T47D (cell line): ENCODE measurements around the gene ZBTB7C.

ENCODE experiments used
- DNase-seq, 2 experiments: peaks; one replicate each; pipeline versions ENCODE4 v3.0.0 to v3.0.0-alpha.2; 2011 to 2012; ENCODE audit warnings: low read depth in 1 of 2, low spot score in 1 of 2
- JUND ChIP-seq: IDR thresholded peaks from 2 replicates; pipeline ENCODE4 v1.6.1; 2012; ENCODE audit warnings: low read depth
- in situ Hi-C: cut with HindIII; loops from 2 replicates; pipeline ENCODE4 v1.10.0; 2016; ENCODE audit warnings: low sequenced_read_pairs, low pct_unique_long_range_greater_than_20kb

The ZBTB7C gene

GRCh38 chr18:48037481-48038271, 371.5 kb downstream of the ZBTB7C start:
- in situ Hi-C loops, result no loop called here
- no peak for TF ChIP-seq JUND
- peak in 1 of 2 experiments; percentile 47 for DNase-seq

- in situ Hi-C loops, result no loop called here
- no peak for TF ChIP-seq JUND
- no peak for DNase-seq
Measured at GRCh38 chr18:48036641-48037421, 372.4 kb downstream of the ZBTB7C start.

GRCh38 chr18:48036226-48036625, 373.0 kb downstream of the ZBTB7C start:
- in situ Hi-C loops, result no loop called here
- TF ChIP-seq JUND, result no peak
- no peak for DNase-seq

GRCh38 chr18:48035556-48035860, 373.7 kb downstream of the ZBTB7C start:
- in situ Hi-C loops, result no loop called here
- TF ChIP-seq JUND, result no peak
- no peak for DNase-seq

- no peak for TF ChIP-seq JUND
Measured at GRCh38 chr18:48034651-48035555, 374.3 kb downstream of the ZBTB7C start.

GRCh38 chr18:48033790-48034650, 375.2 kb downstream of the ZBTB7C start:
- in situ Hi-C loops, result no loop called here
- TF ChIP-seq JUND, result no peak

More at GRCh38 chr18:48034651-48035555, 374.3 kb downstream of the ZBTB7C start:
- DNase-seq, result no peak
- in situ Hi-C loops, result no loop called here

GRCh38 chr18:48032876-48033789, 376.1 kb downstream of the ZBTB7C start:
- no peak for DNase-seq
- TF ChIP-seq JUND, result no peak
- in situ Hi-C loops, result no loop called here

More at GRCh38 chr18:48033790-48034650, 375.2 kb downstream of the ZBTB7C start:
- no peak for DNase-seq

GRCh38 chr18:48031641-48032040, 377.5 kb downstream of the ZBTB7C start:
- in situ Hi-C loops, result no loop called here
- DNase-seq, result no peak
- no peak for TF ChIP-seq JUND

GRCh38 chr18:48030616-48031480, 378.3 kb downstream of the ZBTB7C start:
- in situ Hi-C loops, result no loop called here
- TF ChIP-seq JUND, result no peak
- DNase-seq, result peak; percentile 56 to 81
